Vagina (tissue), 2 donors: Measurements from ENCODE around the gene SLC25A10.

Source experiments
- CTCF ChIP-seq, 3 experiments: fragments of 450-650 bp in 2 of 3; fragments of 200-600 bp in 1 of 3; sonication (generic) in 1 of 3; IDR thresholded peaks; one replicate each; pipeline ENCODE4 v1.5.1; 2017 to 2019; ENCODE audit warnings: antibody characterized with exemption in 3 of 3, mild to moderate bottlenecking in 2 of 3, moderate library complexity in 2 of 3
- POLR2A ChIP-seq, 2 donors: fragments of 450-650 bp; IDR thresholded peaks; one replicate each; pipeline ENCODE4 v1.6.1; 2017; ENCODE audit warnings: antibody characterized with exemption in 2 of 2, mild to moderate bottlenecking in 2 of 2, moderate library complexity in 2 of 2

GRCh38 chr17:81740395-81740961 is 28.4 kb downstream of the SLC25A10 start:
- TF ChIP-seq CTCF (IDR thresholded peaks at IDR 0.05) (no peak), POLR2A (IDR thresholded peaks at IDR 0.05) (no peak)
